Hepatocyte (in vitro differentiated cells): Measurements from ENCODE around the gene NOTCH1. TPM values are rescaled to one million over a fixed set of nuclear protein-coding genes. Genes with fewer than 3 reads are reported as not detected.

Experiments used
- DNase-seq: peaks from one replicate; pipeline ENCODE4 v3.0.0-alpha.2; 2016; ENCODE audit warnings: low spot score
- H2AFZ ChIP-seq: fragments of 200-600 bp; sonication (generic); 2 replicates; pipeline ENCODE4 v1.6.0; 2016; ENCODE audit warnings: antibody characterized with exemption, mild to moderate bottlenecking
- H3K27ac ChIP-seq: fragments of 200-600 bp; sonication (generic); 2 replicates; pipeline ENCODE4 v1.5.1; 2016; ENCODE audit warnings: mild to moderate bottlenecking
- H3K27me3 ChIP-seq: fragments of 200-600 bp; sonication (generic); 2 replicates; pipeline ENCODE4 v1.6.1; 2016
- H3K36me3 ChIP-seq: fragments of 200-600 bp; sonication (generic); replicated peaks from 2 replicates; pipeline ENCODE4 v1.5.1; 2016; ENCODE audit warnings: low read depth; ENCODE audit not compliant: insufficient read depth
- H3K4me1 ChIP-seq: fragments of 200-600 bp; sonication (generic); 2 replicates; pipeline ENCODE4 v1.5.1; 2016; ENCODE audit warnings: mild to moderate bottlenecking, moderate library complexity; ENCODE audit not compliant: insufficient read depth
- H3K4me2 ChIP-seq: fragments of 200-600 bp; sonication (generic); 2 replicates; pipeline ENCODE4 v1.6.0; 2016
- H3K4me3 ChIP-seq: fragments of 200-600 bp; sonication (generic); 2 replicates; pipeline ENCODE4 v1.5.1; 2016; ENCODE audit warnings: mild to moderate bottlenecking
- H3K79me2 ChIP-seq: fragments of 200-600 bp; sonication (generic); 2 replicates; pipeline ENCODE4 v1.6.0; 2017; ENCODE audit warnings: mild to moderate bottlenecking
- H3K9me2 ChIP-seq: fragments of 200-600 bp; sonication (generic); replicated peaks from 2 replicates; pipeline ENCODE4 v1.6.0; 2017; ENCODE audit warnings: mild to moderate bottlenecking; ENCODE audit not compliant: insufficient read depth
- H3K9me3 ChIP-seq: fragments of 200-600 bp; sonication (generic); 2 replicates; pipeline ENCODE4 v1.5.1; 2016; ENCODE audit warnings: low read depth, mild to moderate bottlenecking
- H4K20me1 ChIP-seq: fragments of 200-600 bp; sonication (generic); 2 replicates; pipeline ENCODE4 v1.6.0; 2016; ENCODE audit warnings: mild to moderate bottlenecking; ENCODE audit not compliant: insufficient read depth, poor library complexity, severe bottlenecking
- CTCF ChIP-seq: fragments of 200-600 bp; sonication (generic); IDR thresholded peaks from 2 replicates; pipeline ENCODE4 v1.5.1; 2016; ENCODE audit warnings: antibody characterized with exemption, mild to moderate bottlenecking; ENCODE audit not compliant: poor library complexity
- EZH2 ChIP-seq: fragments of 200-600 bp; sonication (generic); IDR thresholded peaks from 2 replicates; pipeline ENCODE4 v1.6.1; 2016; ENCODE audit warnings: antibody characterized with exemption, mild to moderate bottlenecking, borderline replicate concordance
- EZH2phosphoT487 ChIP-seq: fragments of 200-600 bp; sonication (generic); IDR thresholded peaks from one replicate; pipeline ENCODE4 v1.6.1; 2018; ENCODE audit warnings: antibody characterized with exemption, mild to moderate bottlenecking, low read depth, moderate library complexity; ENCODE audit not compliant: unreplicated experiment, severe bottlenecking
- WGBS: methylation state at CpG from one replicate; pipeline ENCODE4 v1.1.6; 2016; ENCODE audit warnings: low lambda C conversion rate; ENCODE audit errors: missing lambda C conversion rate; 5-methylcytosine and 5-hydroxymethylcytosine counted together
- polyA plus RNA-seq: library from polyadenylated mRNA; unstranded; fragments of >200 nt; fragmentation: Nextera tagmentation; extraction: Ambion mirVana; gene quantifications from 2 replicates; pipeline ENCODE4 v1.2.1, GENCODE V29; 2016
- total RNA-seq: library from RNA; depleted of rRNA; stranded (reverse); fragments of >200 nt; gene quantifications from 2 replicates; pipeline ENCODE4 v1.2.3, GENCODE V29; 2014

The NOTCH1 gene
- total and polyA plus RNA-seq, 2 experiments from 2014 or later = 5.3 to 6.5 TPM

DNA sequence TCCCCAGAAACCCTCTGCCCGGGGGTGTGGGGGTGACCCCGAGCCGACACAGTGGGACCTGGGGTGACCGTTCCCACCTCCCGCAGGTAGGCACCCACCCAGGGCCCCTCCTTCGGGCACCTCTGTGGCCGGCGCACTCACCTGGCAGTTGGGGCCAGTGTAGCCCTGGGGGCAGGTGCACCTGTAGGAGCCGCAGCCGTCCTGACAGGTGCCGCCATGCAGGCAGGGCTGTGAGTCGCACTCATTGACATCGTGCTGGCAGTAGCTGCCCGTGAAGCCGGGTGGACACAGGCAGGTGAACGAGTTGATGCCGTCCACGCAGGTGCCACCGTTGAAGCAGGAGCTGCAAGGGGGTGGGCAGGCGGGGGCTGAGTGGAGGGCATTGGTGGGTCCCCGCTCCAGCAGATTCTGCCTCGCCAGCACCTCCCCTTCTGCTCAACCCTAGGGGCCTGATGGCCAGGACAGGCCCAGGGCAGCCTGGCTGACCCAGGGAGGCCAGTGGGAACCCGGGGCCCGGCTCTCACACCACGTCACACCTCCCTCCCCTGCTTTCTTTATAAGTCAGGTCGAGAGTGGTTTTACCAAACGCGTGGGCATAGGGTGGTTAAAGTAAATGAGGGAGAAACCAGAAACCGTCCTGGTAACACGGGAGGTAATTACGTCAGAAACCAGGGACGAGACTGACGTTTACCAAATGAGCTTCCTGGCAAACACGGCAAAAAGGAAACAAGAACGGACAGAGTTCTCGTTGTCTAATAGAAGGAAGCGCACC lies 36.9 kb downstream of the NOTCH1 start:
- H3K36me3 ChIP-seq = no peaks in the 10 kb centered on the region
- no peak overlapping the region for H3K4me2 ChIP-seq
- 98% methylated on average over 34 of the region's 37 CpGs for WGBS

DNA sequence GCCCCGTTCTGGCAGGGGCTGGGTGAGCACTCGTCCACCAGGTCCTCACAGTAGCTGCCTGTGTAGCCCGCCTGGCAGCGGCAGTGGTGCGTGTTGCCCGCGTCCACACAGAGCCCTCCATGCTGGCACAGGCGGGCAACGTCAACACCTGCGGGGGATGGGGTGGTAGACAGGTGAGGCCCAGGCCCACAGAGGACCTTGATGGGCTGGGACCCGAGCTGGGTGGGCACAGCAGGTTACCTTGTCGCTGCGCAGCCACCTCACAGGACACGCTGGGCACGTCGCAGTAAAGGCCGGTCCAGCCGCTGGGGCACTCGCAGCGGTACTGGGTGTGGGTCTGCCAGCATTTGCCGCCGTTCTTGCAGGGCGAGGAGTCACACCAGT lies 37.9 kb downstream of the NOTCH1 start:
- Histone ChIP-seq H3K9me3 (no peaks in the 10 kb centered on the region), H3K36me3 (no peaks in the 10 kb centered on the region), H4K20me1 (no peaks in the 10 kb centered on the region), H3K27ac (no peak overlapping the region), H3K4me3 (no peak overlapping the region), H3K79me2 (no peaks in the 10 kb centered on the region), H2AFZ (no peak overlapping the region), H3K27me3 (no peaks in the 10 kb centered on the region), H3K4me1 (no peaks in the 10 kb centered on the region), H3K4me2 (no peak overlapping the region), H3K9me2 (no peaks in the 10 kb centered on the region)
- 98% methylated on average over 17 of the region's 23 CpGs for WGBS
- no peak for TF ChIP-seq EZH2phosphoT487
- TF ChIP-seq EZH2 = no peak
- no peak for TF ChIP-seq CTCF
- no peak for DNase-seq

More for the DNA sequence above, 36.9 kb downstream of the NOTCH1 start:
- Histone ChIP-seq H3K4me1 (no peaks in the 10 kb centered on the region), H3K9me2 (no peaks in the 10 kb centered on the region), H3K27me3 (no peaks in the 10 kb centered on the region), H3K27ac (no peak overlapping the region), H2AFZ (no peak overlapping the region), H4K20me1 (no peaks in the 10 kb centered on the region), H3K79me2 (no peaks in the 10 kb centered on the region), H3K9me3 (no peaks in the 10 kb centered on the region), H3K4me3 (no peak overlapping the region)
- TF ChIP-seq EZH2 = no peak
- TF ChIP-seq EZH2phosphoT487 = no peak
- TF ChIP-seq CTCF = no peak
- DNase-seq = no peak

DNA sequence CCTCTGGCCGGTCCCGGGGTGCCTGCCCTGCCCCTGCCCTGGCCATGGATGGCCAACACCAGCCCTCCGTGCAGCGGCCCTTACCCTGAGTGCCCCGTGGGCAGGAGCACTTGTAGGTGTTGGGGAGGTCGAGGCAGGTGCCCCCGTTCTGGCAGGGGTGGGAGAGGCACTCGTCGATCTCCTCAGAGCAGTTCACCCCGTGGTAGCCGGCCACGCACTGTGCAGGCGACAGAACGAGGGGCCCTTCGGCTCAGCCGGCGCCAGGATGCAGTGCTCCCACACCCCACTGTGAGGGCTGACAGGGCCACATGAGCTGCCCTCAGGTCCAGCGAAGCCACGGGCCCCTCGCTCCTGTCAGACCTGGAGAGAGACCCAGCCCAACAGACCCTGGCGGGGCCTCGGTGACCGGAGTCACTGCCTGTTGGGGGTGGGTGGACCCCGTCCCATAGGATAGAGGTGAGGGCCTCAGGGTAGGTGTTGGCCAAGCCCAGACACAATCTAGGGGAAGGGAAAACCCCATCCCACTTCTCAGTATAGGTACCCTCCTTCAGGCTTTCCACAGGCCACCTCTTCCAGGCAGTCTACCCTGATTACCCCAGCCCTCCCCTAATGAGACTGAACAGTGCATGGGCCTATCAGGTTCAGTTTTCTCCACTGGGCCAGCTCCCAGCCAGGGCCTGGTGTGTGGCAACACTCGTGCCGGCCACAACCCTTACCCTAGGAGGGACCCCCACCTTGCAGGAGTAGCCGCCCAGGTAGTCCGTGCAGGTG lies 38.4 kb downstream of the NOTCH1 start:
- DNase-seq = no peak
- Histone ChIP-seq H3K27me3 (no peaks in the 10 kb centered on the region), H3K9me3 (no peaks in the 10 kb centered on the region), H3K27ac (no peak overlapping the region), H3K4me1 (no peaks in the 10 kb centered on the region), H3K4me3 (no peak overlapping the region), H4K20me1 (no peaks in the 10 kb centered on the region), H3K36me3 (no peaks in the 10 kb centered on the region), H3K4me2 (no peak overlapping the region), H2AFZ (no peak overlapping the region), H3K79me2 (no peaks in the 10 kb centered on the region), H3K9me2 (no peaks in the 10 kb centered on the region)
- TF ChIP-seq EZH2 = no peak
- TF ChIP-seq EZH2phosphoT487 = no peak
- TF ChIP-seq CTCF = no peak
- 98% methylated on average over 28 of the region's 28 CpGs for WGBS
